Measurements from ENCODE around the gene LRRC18. TPM values are rescaled to one million over a fixed set of nuclear protein-coding genes. Genes with fewer than 3 reads are reported as not detected.

The LRRC18 gene
- total RNA-seq, 2 experiments from 2014 or later: 0.16 TPM; not detected in 1

- ATAC-seq (no peak), DNase-seq (no peak)
- Mint-ChIP-seq H3K27ac (no peak overlapping the region), H3K4me1 (ENCODE audit: low read depth) (peaks cover 1% of the 10 kb centered on the region), H3K27me3 (ENCODE audit: low read depth) (peaks cover 12% of the 10 kb centered on the region), H3K9me3 (ENCODE audit: insufficient read depth) (no peaks in the 10 kb centered on the region), H3K4me3 (no peak overlapping the region), H3K36me3 (ENCODE audit: low read depth) (no peaks in the 10 kb centered on the region)
- ChIA-PET POLR2A (no interaction called here), CTCF (no interaction called here)
Measured at GRCh38 chr10:48965460-48965859, 25.8 kb upstream of the LRRC18 start.

GRCh38 chr10:48964038-48964437 is 24.4 kb upstream of the LRRC18 start:
- no peaks in the 10 kb centered on the region for H3K4me1 Mint-ChIP-seq (ENCODE audit: low read depth)

GRCh38 chr10:48958598-48959190 is 19.1 kb upstream of the LRRC18 start:
- Mint-ChIP-seq H3K27me3 (ENCODE audit: low read depth) (peaks cover 12% of the 10 kb centered on the region), H3K4me1 (ENCODE audit: low read depth) (no peaks in the 10 kb centered on the region), H3K27ac (no peak overlapping the region), H3K9me3 (ENCODE audit: insufficient read depth) (no peaks in the 10 kb centered on the region), H3K36me3 (ENCODE audit: low read depth) (no peaks in the 10 kb centered on the region), H3K4me3 (no peak overlapping the region)
- DNase-seq (no peak), ATAC-seq (no peak)
- CTCF ChIA-PET: no interaction called here
- POLR2A ChIA-PET: no interaction called here

More at GRCh38 chr10:48964038-48964437, 24.4 kb upstream of the LRRC18 start:
- H3K27me3 Mint-ChIP-seq (ENCODE audit: low read depth): peaks cover 13% of the 10 kb centered on the region
- no peaks in the 10 kb centered on the region for H3K36me3 Mint-ChIP-seq (ENCODE audit: low read depth)
- ATAC-seq: no peak
- ChIA-PET CTCF (no interaction called here), POLR2A (no interaction called here)
- no peaks in the 10 kb centered on the region for H3K9me3 Mint-ChIP-seq (ENCODE audit: insufficient read depth)
- H3K4me3 Mint-ChIP-seq: no peak overlapping the region
- no peak for DNase-seq
- no peak overlapping the region for H3K27ac Mint-ChIP-seq

GRCh38 chr10:48957361-48958151 is 17.9 kb upstream of the LRRC18 start:
- Mint-ChIP-seq H3K27me3 (ENCODE audit: low read depth) (peaks cover 16% of the 10 kb centered on the region), H3K4me3 (no peak overlapping the region), H3K27ac (no peak overlapping the region), H3K9me3 (ENCODE audit: insufficient read depth) (no peaks in the 10 kb centered on the region), H3K36me3 (ENCODE audit: low read depth) (no peaks in the 10 kb centered on the region), H3K4me1 (ENCODE audit: low read depth) (no peaks in the 10 kb centered on the region)
- CTCF ChIA-PET: interaction anchor here (1.2 kb wide), 1 partner anchor 301 kb away, joined by 3 read pairs; no protein-coding TSS in a partner anchor
- ATAC-seq (no peak), DNase-seq (no peak)
- POLR2A ChIA-PET: no interaction called here

GRCh38 chr10:48951707-48952106 is 12.1 kb upstream of the LRRC18 start:
- Mint-ChIP-seq H3K4me3 (no peak overlapping the region), H3K4me1 (ENCODE audit: low read depth) (no peaks in the 10 kb centered on the region), H3K27me3 (ENCODE audit: low read depth) (peaks cover 6% of the 10 kb centered on the region), H3K9me3 (ENCODE audit: insufficient read depth) (no peaks in the 10 kb centered on the region), H3K36me3 (ENCODE audit: low read depth) (no peaks in the 10 kb centered on the region), H3K27ac (no peak overlapping the region)
- no peak for ATAC-seq
- no peak for DNase-seq
- POLR2A ChIA-PET: no interaction called here
- CTCF ChIA-PET: no interaction called here

GRCh38 chr10:48948470-48949037 is 8.9 kb upstream of the LRRC18 start:
- DNase-seq (no peak), ATAC-seq (no peak)
- ChIA-PET CTCF (interaction anchor here (1.6 kb wide), 1 partner anchor 292 kb away, joined by 5 read pairs; no protein-coding TSS in a partner anchor), POLR2A (no interaction called here)
- Mint-ChIP-seq H3K4me3 (no peak overlapping the region), H3K27ac (no peak overlapping the region), H3K4me1 (ENCODE audit: low read depth) (no peaks in the 10 kb centered on the region), H3K36me3 (ENCODE audit: low read depth) (no peaks in the 10 kb centered on the region), H3K27me3 (ENCODE audit: low read depth) (peaks cover 3% of the 10 kb centered on the region), H3K9me3 (ENCODE audit: insufficient read depth) (no peaks in the 10 kb centered on the region)

- POLR2A ChIA-PET: no interaction called here
- H3K4me3 Mint-ChIP-seq: no peak overlapping the region
- no peak for ATAC-seq
- no peak overlapping the region for H3K27ac Mint-ChIP-seq
- no peaks in the 10 kb centered on the region for H3K36me3 Mint-ChIP-seq (ENCODE audit: low read depth)
- H3K4me1 Mint-ChIP-seq (ENCODE audit: low read depth): no peaks in the 10 kb centered on the region
- no peak for DNase-seq
- no peaks in the 10 kb centered on the region for H3K9me3 Mint-ChIP-seq (ENCODE audit: insufficient read depth)
- no peaks in the 10 kb centered on the region for H3K27me3 Mint-ChIP-seq (ENCODE audit: low read depth)
- CTCF ChIA-PET: interaction anchor here (1.1 kb wide), 1 partner anchor 290 kb away, joined by 3 read pairs; no protein-coding TSS in a partner anchor
Measured at GRCh38 chr10:48947690-48948469, 8.2 kb upstream of the LRRC18 start.

- Mint-ChIP-seq H3K27ac (no peak overlapping the region), H3K27me3 (ENCODE audit: low read depth) (no peaks in the 10 kb centered on the region), H3K9me3 (ENCODE audit: insufficient read depth) (no peaks in the 10 kb centered on the region), H3K4me3 (no peak overlapping the region), H3K4me1 (ENCODE audit: low read depth) (no peaks in the 10 kb centered on the region), H3K36me3 (ENCODE audit: low read depth) (no peaks in the 10 kb centered on the region)
- DNase-seq (no peak), ATAC-seq (no peak)
- ChIA-PET POLR2A (no interaction called here), CTCF (interaction anchor here (1.1 kb wide), 1 partner anchor 289 kb away, joined by 3 read pairs; no protein-coding TSS in a partner anchor)
Measured at GRCh38 chr10:48946891-48947500, 7.4 kb upstream of the LRRC18 start.

GRCh38 chr10:48946332-48946731 is 6.7 kb upstream of the LRRC18 start:
- H3K27ac Mint-ChIP-seq: no peak overlapping the region
- no peaks in the 10 kb centered on the region for H3K4me1 Mint-ChIP-seq (ENCODE audit: low read depth)
- DNase-seq: no peak
- H3K4me3 Mint-ChIP-seq: no peak overlapping the region
- no peaks in the 10 kb centered on the region for H3K9me3 Mint-ChIP-seq (ENCODE audit: insufficient read depth)
- H3K36me3 Mint-ChIP-seq (ENCODE audit: low read depth): no peaks in the 10 kb centered on the region
- ChIA-PET CTCF (no interaction called here), POLR2A (no interaction called here)
- no peak for ATAC-seq
- no peaks in the 10 kb centered on the region for H3K27me3 Mint-ChIP-seq (ENCODE audit: low read depth)

GRCh38 chr10:48945441-48946130 is 5.9 kb upstream of the LRRC18 start:
- no peak overlapping the region for H3K4me3 Mint-ChIP-seq
- H3K27me3 Mint-ChIP-seq (ENCODE audit: low read depth): no peaks in the 10 kb centered on the region
- no peaks in the 10 kb centered on the region for H3K36me3 Mint-ChIP-seq (ENCODE audit: low read depth)
- H3K4me1 Mint-ChIP-seq (ENCODE audit: low read depth): no peaks in the 10 kb centered on the region
- DNase-seq: no peak
- H3K9me3 Mint-ChIP-seq (ENCODE audit: insufficient read depth): no peaks in the 10 kb centered on the region
- no peak for ATAC-seq
- ChIA-PET CTCF (interaction anchor here (1.2 kb wide), 1 partner anchor 287 kb away, joined by 3 read pairs; no protein-coding TSS in a partner anchor), POLR2A (no interaction called here)
- H3K27ac Mint-ChIP-seq: no peak overlapping the region

- Mint-ChIP-seq H3K36me3 (ENCODE audit: low read depth) (no peaks in the 10 kb centered on the region), H3K27me3 (ENCODE audit: low read depth) (peaks cover 2% of the 10 kb centered on the region), H3K4me3 (no peak overlapping the region), H3K4me1 (ENCODE audit: low read depth) (no peaks in the 10 kb centered on the region), H3K9me3 (ENCODE audit: insufficient read depth) (no peaks in the 10 kb centered on the region), H3K27ac (no peak overlapping the region)
- DNase-seq (no peak), ATAC-seq (no peak)
- POLR2A ChIA-PET: no interaction called here
- CTCF ChIA-PET: no interaction called here
Measured at GRCh38 chr10:48944171-48944570, 4.5 kb upstream of the LRRC18 start.
